IPS-20b (cell line): Measurements from ENCODE around the gene SLC9A5.

ENCODE experiments used
- H3K27ac ChIP-seq: one replicate; pipeline ENCODE4 v1.5.1; 2013; ENCODE audit warnings: low read length
- H3K27me3 ChIP-seq: 2 replicates; pipeline ENCODE4 v1.6.1; 2013; ENCODE audit warnings: mild to moderate bottlenecking, low read length, inconsistent platforms; ENCODE audit not compliant: insufficient read depth
- H3K36me3 ChIP-seq: 2 replicates; pipeline ENCODE4 v1.6.1; 2013; ENCODE audit warnings: low read depth, mild to moderate bottlenecking, inconsistent platforms, low read length, moderate library complexity; ENCODE audit not compliant: insufficient read depth
- H3K4me1 ChIP-seq: 2 replicates; pipeline ENCODE4 v1.6.1; 2013; ENCODE audit warnings: mild to moderate bottlenecking, control low read depth, inconsistent platforms, low read length, moderate library complexity; ENCODE audit not compliant: insufficient read depth
- H3K4me3 ChIP-seq: 2 replicates; pipeline ENCODE4 v1.5.1; 2013; ENCODE audit warnings: mild to moderate bottlenecking, low read length, inconsistent platforms
- H3K9ac ChIP-seq: 2 replicates; pipeline ENCODE4 v1.6.1; 2013; ENCODE audit warnings: low read depth, mild to moderate bottlenecking, inconsistent platforms, low read length, moderate library complexity
- H3K9me3 ChIP-seq: 2 replicates; pipeline ENCODE4 v1.6.1; 2013; ENCODE audit warnings: mild to moderate bottlenecking, low read depth, low read length, inconsistent platforms; ENCODE audit not compliant: insufficient read depth

The SLC9A5 gene

GRCh38 chr16:67280090-67281015 lies 31.6 kb downstream of the SLC9A5 start:
- H3K9me3 ChIP-seq: no peaks in the 10 kb centered on the region
- H3K36me3 ChIP-seq: no peaks in the 10 kb centered on the region
- no peak overlapping the region for H3K9ac ChIP-seq
- H3K27ac ChIP-seq: no peak overlapping the region
- H3K27me3 ChIP-seq: peaks cover 25% of the 10 kb centered on the region
- H3K4me3 ChIP-seq: no peak overlapping the region
- H3K4me1 ChIP-seq: no peaks in the 10 kb centered on the region

GRCh38 chr16:67281536-67282446 lies 33.0 kb downstream of the SLC9A5 start:
- H3K27ac ChIP-seq: no peak overlapping the region
- no peaks in the 10 kb centered on the region for H3K4me1 ChIP-seq
- H3K9ac ChIP-seq: no peak overlapping the region
- H3K36me3 ChIP-seq: no peaks in the 10 kb centered on the region
- peaks cover 25% of the 10 kb centered on the region for H3K27me3 ChIP-seq
- no peak overlapping the region for H3K4me3 ChIP-seq
- H3K9me3 ChIP-seq: no peaks in the 10 kb centered on the region

- no peaks in the 10 kb centered on the region for H3K9me3 ChIP-seq
- peaks cover 25% of the 10 kb centered on the region for H3K27me3 ChIP-seq
- H3K27ac ChIP-seq: no peak overlapping the region
- H3K4me3 ChIP-seq: no peak overlapping the region
- no peaks in the 10 kb centered on the region for H3K4me1 ChIP-seq
- no peaks in the 10 kb centered on the region for H3K36me3 ChIP-seq
- no peak overlapping the region for H3K9ac ChIP-seq
These were observed 33.6 kb downstream of the SLC9A5 start for GRCh38 chr16:67282447-67282805.

GRCh38 chr16:67283039-67283825 lies 34.5 kb downstream of the SLC9A5 start:
- Histone ChIP-seq H3K36me3 (no peaks in the 10 kb centered on the region), H3K4me1 (no peaks in the 10 kb centered on the region), H3K27me3 (peaks cover 24% of the 10 kb centered on the region), H3K4me3 (no peak overlapping the region), H3K9ac (no peak overlapping the region), H3K9me3 (no peaks in the 10 kb centered on the region), H3K27ac (no peak overlapping the region)

GRCh38 chr16:67283826-67284555 lies 35.2 kb downstream of the SLC9A5 start:
- H3K36me3 ChIP-seq: no peaks in the 10 kb centered on the region
- no peaks in the 10 kb centered on the region for H3K4me1 ChIP-seq
- H3K9me3 ChIP-seq: no peaks in the 10 kb centered on the region
- no peak overlapping the region for H3K27ac ChIP-seq
- peaks cover 17% of the 10 kb centered on the region for H3K27me3 ChIP-seq
- no peak overlapping the region for H3K4me3 ChIP-seq
- no peak overlapping the region for H3K9ac ChIP-seq

GRCh38 chr16:67284699-67285646 lies 36.2 kb downstream of the SLC9A5 start:
- Histone ChIP-seq H3K36me3 (no peaks in the 10 kb centered on the region), H3K9me3 (no peaks in the 10 kb centered on the region), H3K4me1 (no peaks in the 10 kb centered on the region), H3K4me3 (no peak overlapping the region), H3K9ac (no peak overlapping the region), H3K27ac (no peak overlapping the region), H3K27me3 (peaks cover 10% of the 10 kb centered on the region)

- H3K9me3 ChIP-seq: no peaks in the 10 kb centered on the region
- no peak overlapping the region for H3K9ac ChIP-seq
- H3K4me1 ChIP-seq: no peaks in the 10 kb centered on the region
- no peak overlapping the region for H3K4me3 ChIP-seq
- no peaks in the 10 kb centered on the region for H3K36me3 ChIP-seq
- no peaks in the 10 kb centered on the region for H3K27me3 ChIP-seq
- no peak overlapping the region for H3K27ac ChIP-seq
These were observed 37.9 kb downstream of the SLC9A5 start for GRCh38 chr16:67286441-67287235.

GRCh38 chr16:67287960-67288359 lies 39.2 kb downstream of the SLC9A5 start:
- Histone ChIP-seq H3K4me1 (no peaks in the 10 kb centered on the region), H3K36me3 (no peaks in the 10 kb centered on the region), H3K4me3 (no peak overlapping the region), H3K9me3 (no peaks in the 10 kb centered on the region), H3K9ac (no peak overlapping the region), H3K27me3 (peaks cover 6% of the 10 kb centered on the region; the same call in 1 of the 2 replicates), H3K27ac (no peak overlapping the region)

- no peaks in the 10 kb centered on the region for H3K36me3 ChIP-seq
- no peak overlapping the region for H3K27ac ChIP-seq
- no peaks in the 10 kb centered on the region for H3K9me3 ChIP-seq
- H3K9ac ChIP-seq: no peak overlapping the region
- H3K4me1 ChIP-seq: no peaks in the 10 kb centered on the region
- H3K4me3 ChIP-seq: no peak overlapping the region
- peaks cover 23% of the 10 kb centered on the region; the same call in 1 of the 2 replicates for H3K27me3 ChIP-seq
These were observed 42.7 kb downstream of the SLC9A5 start for GRCh38 chr16:67291461-67291860.
